Measurements from ENCODE around the gene EIF4E. TPM values are rescaled to one million over a fixed set of nuclear protein-coding genes. Genes with fewer than 3 reads are reported as not detected.

The EIF4E gene
- total RNA-seq, result 295 and 326 TPM in 2 replicates

GRCh38 chr4:98928505-98929340 is at the start of gene EIF4E:
Gene EIF4E (minus strand): TSS chr4:98929133. CDS start chr4:98929112, 21 bp downstream.

Other genes with a start within 250 kb of the EIF4E start
- 28.6 and 29.3 TPM in 2 replicates for gene METAP1, start 66.6 kb upstream of the EIF4E start, total RNA-seq
- 100 and 138 TPM in 2 replicates for gene ADH5, start 159.7 kb upstream of the EIF4E start, total RNA-seq
- not detected in 2 replicates for gene ADH4, start 215.2 kb upstream of the EIF4E start, total RNA-seq